NCI-H510A (cell line): ENCODE results near the gene HDAC10.
A peak's percentile ranks its signal among the peaks of the same experiment; 100 is the strongest.

Experiments used
- DNase-seq: peaks from one replicate; lab custom pipeline; 2025; lab: John Stamatoyannopoulos, UW

HDAC10 gene

GRCh38 chr22:50269970-50270665 is 19.1 kb upstream of the HDAC10 start, which contains the start of gene MAPK11:
MAPK11 (minus strand) TSS chr22:50270380; CDS start chr22:50270292, 88 bp downstream.
- DNase-seq = no peak

- no peak for DNase-seq
Observed at GRCh38 chr22:50269573-50269969, 18.5 kb upstream of the HDAC10 start.

- no peak for DNase-seq
Observed at GRCh38 chr22:50268655-50269113, 17.6 kb upstream of the HDAC10 start.

- DNase-seq = no peak
Observed at GRCh38 chr22:50267591-50268390, 16.7 kb upstream of the HDAC10 start.

- DNase-seq = no peak
Observed at GRCh38 chr22:50266994-50267393, 15.9 kb upstream of the HDAC10 start.

GRCh38 chr22:50264946-50265669 is 14.0 kb upstream of the HDAC10 start:
- DNase-seq = no peak

- DNase-seq = no peak
Observed at GRCh38 chr22:50264104-50264745, 13.2 kb upstream of the HDAC10 start.

- DNase-seq = no peak
Observed at GRCh38 chr22:50262973-50263617, 12.0 kb upstream of the HDAC10 start.

GRCh38 chr22:50262460-50262911 is 11.4 kb upstream of the HDAC10 start:
- peak; percentile 40 for DNase-seq

- DNase-seq = no peak
Observed at GRCh38 chr22:50261615-50262459, 10.8 kb upstream of the HDAC10 start, which contains the start of gene MAPK12. MAPK12 (minus strand) TSS chr22:50261683; CDS start chr22:50261509, 174 bp downstream.

- no peak for DNase-seq
Observed at GRCh38 chr22:50260801-50261614, 9.9 kb upstream of the HDAC10 start.

- no peak for DNase-seq
Observed at GRCh38 chr22:50260434-50260800, 9.4 kb upstream of the HDAC10 start.

- DNase-seq = no peak
Observed at GRCh38 chr22:50259302-50259701, 8.2 kb upstream of the HDAC10 start.

GRCh38 chr22:50258361-50259292 is 7.6 kb upstream of the HDAC10 start:
- DNase-seq = no peak

- no peak for DNase-seq
Observed at GRCh38 chr22:50257451-50258360, 6.6 kb upstream of the HDAC10 start.

- no peak for DNase-seq
Observed at GRCh38 chr22:50257041-50257440, 6.0 kb upstream of the HDAC10 start.

- no peak for DNase-seq
Observed at GRCh38 chr22:50256258-50256862, 5.3 kb upstream of the HDAC10 start.
